HuH-7.5 (cell line): ENCODE measurements around the gene TMEM89.

Experiments
- DNase-seq: peaks from one replicate; pipeline ENCODE4 v3.0.0; 2011; ENCODE audit warnings: low spot score

The TMEM89 gene, protein sequence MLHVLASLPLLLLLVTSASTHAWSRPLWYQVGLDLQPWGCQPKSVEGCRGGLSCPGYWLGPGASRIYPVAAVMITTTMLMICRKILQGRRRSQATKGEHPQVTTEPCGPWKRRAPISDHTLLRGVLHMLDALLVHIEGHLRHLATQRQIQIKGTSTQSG

DNA sequence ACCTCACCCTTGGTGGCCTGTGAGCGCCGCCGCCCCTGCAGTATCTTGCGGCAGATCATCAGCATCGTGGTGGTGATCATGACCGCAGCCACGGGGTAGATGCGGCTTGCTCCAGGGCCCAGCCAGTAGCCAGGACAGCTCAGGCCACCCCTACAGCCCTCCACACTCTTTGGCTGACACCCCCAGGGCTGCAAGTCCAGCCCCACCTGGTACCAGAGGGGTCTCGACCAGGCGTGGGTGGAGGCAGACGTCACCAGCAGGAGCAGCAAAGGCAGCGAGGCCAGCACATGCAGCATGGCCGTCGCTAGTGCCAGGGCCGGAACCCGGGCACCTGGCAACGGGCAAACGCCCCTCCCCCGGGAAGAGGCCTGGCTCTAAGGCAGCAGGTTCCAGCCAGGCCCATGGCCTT is at the start of gene TMEM89:
TMEM89 (minus strand) TSS at position 309 of the 409 bp plus-strand sequence; CDS start at position 296, 13 bp downstream.
- DNase-seq = no peak

DNA sequence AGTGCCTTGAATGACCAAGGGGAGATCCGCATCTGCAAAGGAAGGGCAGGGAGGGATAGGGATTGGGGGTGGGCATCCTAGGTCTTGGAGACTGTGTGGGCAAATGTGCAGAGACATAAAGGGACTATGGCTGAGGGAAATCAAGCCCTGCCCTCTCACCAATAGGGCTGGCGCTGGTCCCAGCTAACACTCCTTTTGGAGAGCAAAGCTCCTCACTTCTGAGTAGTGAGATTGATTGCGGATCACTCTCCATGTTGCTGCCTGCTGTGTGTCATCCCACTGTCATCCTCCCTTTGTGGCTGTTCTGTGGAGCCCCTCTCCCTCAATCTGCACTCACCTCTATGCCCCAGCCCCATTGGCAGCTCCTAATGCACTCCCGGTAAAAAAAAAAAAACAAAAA is 43.4 kb upstream of the TMEM89 start:
- no peak for DNase-seq

DNA sequence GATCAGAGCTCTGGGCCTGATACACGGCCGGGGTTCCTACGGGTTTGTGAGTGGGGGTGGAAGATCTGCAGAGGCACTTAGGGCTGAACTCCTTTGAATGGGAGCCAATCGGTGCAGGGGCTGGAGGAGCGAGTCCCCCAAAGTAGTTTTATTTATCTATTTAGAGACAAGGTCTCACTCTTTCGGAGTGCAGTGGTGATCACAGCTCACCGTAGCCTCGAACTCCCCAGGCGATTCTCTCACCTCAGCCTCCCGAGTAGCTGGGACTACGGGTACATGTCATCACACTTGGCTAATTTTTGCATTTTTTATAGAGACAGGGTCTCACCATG is 42.7 kb upstream of the TMEM89 start:
- no peak for DNase-seq

DNA sequence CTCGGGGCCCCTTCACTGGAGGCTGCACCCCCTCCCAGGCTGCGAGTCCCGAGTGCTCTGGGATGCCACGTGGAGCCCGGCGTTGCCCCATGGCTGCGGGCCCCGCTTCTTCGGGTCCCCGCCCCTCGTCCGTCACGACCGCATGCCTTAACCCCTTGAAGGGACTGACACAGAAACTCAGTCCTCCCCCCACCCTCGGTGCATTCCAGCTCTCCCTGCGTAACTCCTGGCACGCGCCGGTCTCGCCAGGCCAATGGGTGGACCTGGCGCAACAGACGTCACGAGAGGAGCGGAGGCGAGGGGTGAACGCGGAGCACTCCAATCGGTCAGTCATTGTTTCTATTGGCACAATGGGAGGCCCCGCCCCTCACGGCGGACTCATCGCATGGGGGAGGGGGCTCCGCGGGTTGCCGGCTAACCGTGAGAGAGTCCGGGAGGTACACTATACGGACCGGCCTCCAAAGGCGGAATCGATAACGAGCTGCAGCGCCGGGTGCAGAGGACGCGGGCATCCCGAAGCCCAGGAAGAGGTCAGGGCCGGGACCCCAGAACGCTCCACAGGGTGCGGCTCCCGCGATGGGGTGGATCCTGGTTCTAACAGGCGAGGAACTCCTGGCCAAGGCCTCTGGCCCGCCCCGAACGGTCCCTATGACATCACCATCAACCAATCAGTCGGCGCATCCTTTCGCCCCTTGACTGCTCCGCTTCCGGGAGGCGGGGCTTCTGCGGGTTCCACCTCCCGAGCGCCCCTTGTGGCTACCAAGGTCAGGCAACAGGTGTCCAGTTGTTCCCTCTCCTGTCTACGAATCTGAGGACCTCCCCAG is 42.1 kb upstream of the TMEM89 start:
- peak; percentile 100 for DNase-seq

DNA sequence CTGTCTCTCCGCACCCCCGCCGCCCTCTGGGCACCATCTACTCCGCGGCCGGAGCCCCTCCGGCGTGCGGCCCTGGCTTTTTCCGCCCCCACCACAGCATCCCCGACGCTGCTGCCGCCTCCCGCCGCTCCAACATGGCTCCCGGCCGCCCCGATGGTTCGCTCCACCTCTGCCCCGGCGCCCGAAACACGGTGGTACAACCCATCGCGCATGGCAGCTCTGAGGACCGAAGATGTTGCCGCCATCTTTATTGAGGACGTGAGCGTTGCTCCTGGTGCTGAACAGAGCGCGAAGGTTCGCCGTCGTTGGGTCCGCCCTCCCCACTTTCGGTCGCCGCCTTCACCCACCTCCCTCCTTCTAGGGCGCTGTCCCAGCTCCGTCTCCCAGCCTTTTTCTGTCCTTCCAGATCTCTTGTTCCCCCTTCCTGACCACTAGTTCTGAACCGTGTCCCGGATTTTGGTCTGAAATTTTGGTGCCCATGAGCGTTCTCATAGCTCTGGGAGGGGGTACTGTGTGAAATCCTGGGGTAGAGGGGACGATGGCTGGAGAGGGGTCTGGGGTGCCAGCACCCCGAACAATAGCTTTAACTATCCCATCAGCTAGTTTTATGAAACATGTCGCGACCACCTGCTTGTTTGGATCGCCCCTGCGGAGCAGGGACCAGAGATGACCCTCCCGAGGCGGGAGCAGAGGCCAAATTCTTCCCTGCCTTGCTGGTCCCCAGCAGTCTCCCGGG is 41.4 kb upstream of the TMEM89 start, which contains the start of gene CELSR3:
CELSR3 (minus strand) TSS at position 134 of the 736 bp plus-strand sequence. CDS start 252 bp downstream, outside the sequence.
- DNase-seq = peak; percentile 75

DNA sequence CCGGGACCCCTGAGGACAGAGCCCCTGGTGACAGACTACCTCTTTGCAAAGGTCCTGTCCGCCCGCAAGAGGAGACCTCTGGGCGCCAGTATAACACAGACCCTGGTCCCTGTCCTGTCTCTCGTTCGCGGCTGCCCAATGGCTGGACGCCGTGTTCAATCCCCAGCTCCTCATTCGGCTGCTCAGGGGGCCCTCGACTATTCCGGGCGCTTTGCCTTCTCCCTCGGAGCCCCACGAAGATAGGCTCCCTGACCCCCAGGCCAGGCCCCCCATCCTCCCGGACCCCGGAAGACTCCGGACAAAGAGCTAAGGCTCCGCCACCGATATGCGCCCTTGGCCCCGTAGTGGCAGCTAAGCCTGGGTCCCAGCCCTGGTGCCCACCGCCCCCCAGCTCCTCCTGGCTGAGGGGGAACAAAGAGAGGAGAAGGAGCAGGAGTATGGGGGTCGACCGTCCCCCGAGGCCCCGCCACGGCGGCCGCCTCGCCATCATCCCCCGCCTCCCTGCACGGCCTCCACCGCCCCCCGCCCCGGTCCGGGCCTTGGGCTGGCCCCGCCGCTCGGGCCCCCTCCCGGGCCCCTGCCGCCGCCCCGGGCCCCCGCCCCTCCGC is 40.7 kb upstream of the TMEM89 start:
- DNase-seq = no peak

DNA sequence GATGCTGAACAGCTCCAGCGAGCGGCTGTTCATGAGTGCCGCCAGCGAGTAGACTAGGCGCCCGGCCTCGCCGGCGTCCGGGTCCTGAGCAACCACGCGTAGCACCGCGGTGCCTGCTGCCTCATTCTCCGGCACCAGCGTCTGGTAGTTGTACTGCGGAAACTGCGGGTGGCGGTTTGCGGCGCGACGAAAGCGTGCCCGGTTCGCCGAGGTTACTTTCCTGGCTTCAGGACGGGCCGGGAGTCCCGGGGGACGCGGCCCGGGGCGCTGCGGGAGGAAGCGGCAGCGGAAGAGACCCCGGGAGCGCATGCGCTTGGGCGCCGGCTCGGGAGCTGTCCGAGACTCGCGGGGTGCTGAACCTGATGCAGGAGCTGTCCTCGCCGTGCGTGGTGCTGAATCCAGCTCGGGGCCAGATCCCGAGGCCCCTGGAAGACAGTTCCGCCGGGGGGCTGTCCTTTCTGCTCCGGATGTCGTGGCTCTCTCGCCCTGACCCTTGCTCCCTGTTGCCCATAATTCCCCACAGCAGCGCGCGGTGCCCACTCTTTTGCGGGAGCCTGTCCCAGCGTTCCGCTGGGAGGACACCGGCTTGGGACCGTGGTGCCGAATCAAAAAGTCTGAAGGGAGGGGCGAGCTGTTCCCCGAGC is 40.1 kb upstream of the TMEM89 start:
- peak; percentile 96 for DNase-seq

DNA sequence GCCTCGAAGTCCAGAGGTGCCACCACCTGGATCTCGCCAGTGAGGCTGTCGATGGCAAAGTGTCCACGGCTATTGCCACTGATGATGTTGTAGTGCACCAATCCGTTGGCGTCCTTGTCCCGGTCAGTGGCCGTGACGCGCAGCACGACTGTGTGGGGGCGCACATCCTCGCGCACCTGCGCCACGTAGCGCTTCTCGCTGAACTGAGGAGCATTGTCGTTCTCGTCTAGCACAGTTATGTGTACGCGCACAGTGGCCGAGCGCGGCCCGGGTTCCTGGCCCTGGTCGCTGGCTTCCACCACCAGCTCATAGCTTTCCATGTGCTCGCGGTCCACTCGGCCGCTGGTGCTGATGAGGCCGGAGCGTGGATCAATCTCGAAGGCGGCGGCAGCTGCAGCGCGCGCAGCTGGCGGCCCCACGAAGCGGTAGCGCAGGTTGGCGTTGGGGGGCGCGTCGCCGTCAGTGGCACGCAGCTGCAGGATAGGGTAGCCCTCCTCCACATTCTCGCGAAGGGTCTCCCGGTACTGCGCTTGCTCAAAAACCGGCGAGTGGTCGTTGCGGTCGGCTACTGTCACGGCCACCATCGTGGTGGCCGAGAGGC is 39.3 kb upstream of the TMEM89 start:
- DNase-seq = no peak

DNA sequence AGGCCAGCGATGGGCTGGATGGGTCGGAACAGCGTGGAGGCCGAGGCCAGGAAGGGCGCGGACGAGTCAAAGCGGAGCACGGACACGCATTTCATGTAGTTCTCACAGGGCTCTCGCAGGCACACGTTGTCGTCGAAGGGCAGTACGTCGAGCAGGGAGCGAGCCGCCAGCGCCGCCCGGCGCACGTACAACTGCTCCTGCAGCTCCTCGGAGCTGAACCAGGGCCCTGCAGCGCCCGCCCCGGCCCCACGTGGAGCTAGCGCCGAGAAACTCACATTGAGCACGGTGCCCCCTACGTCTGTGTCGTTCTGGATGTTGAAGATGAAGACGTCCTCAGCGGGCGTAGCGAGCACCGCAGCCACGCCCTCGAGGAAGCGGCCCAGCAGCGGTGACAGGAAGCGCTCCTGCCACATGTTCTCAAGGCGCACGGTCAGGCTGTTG is 35.3 kb upstream of the TMEM89 start:
- no peak for DNase-seq

DNA sequence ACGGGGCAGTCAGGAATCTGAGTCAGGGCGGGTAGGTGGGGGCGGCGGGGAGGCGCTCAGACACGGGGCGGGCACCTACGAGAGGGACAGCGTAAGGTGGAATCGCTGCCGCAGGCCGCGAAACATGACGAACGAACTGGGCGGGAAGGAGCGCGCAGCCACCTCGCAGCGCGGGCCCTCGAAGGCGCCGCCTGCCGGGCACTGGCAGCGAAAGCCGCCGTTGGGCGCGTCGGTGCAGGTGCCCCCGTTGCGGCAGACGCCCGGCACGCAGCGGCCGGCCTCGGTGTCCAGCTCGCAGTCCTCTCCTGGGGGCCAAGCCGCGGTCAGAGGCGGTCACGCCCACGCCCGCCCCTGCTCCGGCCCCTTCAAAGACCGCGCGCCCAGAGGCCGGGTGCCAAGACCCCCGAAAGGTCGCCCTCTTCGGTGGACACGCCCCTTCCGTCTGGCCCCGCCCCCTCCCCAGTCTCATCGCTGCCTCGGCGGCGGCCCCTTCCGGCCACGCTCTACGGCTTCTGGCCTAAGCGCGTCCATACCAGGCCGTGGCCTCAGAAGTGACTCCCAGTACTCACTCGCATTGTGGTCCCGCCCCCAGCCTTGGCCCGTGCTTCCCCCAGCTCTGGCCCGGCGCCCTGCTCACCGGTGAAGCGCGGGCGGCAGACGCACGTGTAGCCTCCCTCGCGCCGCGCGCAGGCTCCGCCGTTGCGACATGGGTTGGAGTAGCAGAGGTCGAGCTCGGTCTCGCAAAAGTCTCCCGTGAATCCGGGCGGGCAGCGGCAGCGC is 34.7 kb upstream of the TMEM89 start:
- DNase-seq = peak; percentile 98

DNA sequence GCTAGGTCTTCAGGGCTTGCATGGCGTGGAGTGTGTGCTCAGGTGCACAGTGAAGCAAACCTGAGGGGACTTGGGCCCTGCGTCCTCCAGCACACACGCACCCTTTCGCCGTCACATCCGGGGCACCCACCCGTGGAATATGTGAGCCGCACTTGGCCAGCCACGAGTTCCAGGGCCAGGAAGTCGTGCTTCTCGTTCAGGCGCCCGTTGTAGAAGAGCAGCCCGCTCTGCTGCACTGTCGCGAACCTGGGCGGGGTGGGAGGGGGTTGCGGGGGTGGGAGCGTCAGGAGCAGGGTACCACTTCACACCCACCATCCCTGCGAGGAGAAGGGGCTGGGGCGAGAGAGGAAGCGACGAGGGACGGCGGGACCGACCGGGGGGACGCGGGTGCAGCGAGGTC is 34.0 kb upstream of the TMEM89 start:
- no peak for DNase-seq

DNA sequence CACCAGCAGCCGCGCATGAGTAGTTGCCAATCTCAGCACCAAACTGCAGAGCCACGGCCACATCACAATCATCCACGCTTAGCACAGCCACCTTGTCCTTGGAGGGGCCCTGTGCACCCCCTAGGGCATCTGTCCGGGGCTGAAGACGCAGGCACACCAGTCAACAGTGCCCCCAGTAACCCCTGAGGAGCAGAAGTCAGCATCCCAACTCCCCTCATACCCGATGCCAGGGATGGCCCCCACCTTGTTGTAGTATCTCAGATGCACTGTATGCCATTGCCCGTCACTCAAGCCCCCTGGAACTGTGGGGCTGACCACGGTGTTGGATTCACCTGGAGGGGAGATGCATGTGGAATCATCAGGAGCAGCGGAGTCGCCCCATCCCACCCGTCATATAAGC is 33.5 kb upstream of the TMEM89 start:
- no peak for DNase-seq

DNA sequence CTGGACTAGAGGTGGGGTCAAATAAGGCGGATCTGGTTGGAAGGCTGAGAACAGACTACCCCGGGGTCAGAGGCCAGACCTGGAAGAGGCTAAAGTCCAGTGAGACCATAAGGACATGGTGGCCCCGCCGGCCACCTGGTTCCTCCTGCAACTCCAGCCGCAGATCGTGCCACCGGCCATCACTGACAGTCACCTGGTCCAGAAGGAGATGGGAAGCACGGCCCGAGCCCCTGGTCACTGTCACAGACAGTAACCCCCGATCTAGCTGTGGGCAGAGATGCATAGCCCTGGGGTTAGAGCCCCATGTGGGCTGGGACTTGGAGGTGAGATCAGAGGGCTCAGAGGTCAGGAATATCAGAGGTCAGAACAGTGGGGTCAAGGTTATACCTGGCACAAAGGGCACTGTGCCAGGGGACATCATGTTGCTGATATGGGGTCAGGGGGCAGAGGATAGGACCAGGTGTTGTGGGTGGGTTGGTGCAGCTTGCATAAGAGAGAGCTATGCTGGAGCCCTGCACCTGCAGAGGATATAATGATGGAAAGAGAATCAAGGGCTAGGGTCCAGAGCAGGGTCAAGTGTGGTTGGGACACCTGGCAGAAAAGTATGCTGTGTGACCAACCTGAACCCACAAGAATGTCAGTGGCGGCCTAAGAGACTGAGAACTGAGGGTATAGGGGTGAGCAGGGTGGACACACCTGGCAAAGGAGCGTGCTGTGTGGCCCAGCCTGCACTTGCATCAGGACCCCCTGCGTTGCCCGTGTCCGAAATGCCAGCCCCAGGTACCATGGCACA is 31.6 kb upstream of the TMEM89 start:
- DNase-seq = no peak

DNA sequence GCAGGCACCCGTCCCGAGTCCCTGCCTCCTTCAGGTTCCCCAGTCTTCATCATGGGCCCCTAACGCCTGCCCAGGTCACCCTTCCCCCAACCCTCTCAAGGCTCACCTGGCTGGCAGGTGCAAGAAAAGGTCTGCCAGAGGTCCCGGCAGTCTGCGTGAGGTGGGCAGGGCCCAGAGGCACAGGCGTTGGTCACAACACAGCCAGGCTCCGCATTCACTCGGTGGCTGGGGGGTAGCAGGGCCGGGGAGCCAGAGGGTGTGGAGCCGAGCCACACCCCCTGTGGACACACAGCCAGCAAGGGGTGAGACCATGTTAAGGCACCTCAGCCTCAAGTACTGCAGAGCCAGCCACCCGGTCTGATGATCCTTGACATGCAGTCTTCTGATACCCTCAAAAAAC is 30.2 kb upstream of the TMEM89 start:
- no peak for DNase-seq

DNA sequence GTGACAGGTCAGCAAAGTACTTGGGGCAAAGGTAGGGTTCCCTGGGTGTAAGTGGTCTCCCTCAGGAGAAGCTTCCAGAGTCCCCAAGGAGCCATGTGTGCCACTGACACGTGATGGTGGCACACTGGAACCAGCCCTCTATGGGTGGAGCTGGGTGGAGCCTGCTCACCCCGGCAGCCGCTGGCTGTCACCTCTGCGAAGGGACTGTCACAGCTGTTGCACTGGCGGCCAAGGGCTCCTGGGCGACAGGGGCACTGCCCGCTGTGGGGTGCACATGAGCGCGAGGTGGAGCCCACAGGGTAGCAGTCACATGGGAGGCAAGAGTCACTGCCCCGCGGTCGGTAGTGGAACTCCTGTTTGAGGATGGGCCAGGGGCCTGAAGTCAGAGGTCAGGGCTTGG is 29.2 kb upstream of the TMEM89 start:
- DNase-seq = no peak

DNA sequence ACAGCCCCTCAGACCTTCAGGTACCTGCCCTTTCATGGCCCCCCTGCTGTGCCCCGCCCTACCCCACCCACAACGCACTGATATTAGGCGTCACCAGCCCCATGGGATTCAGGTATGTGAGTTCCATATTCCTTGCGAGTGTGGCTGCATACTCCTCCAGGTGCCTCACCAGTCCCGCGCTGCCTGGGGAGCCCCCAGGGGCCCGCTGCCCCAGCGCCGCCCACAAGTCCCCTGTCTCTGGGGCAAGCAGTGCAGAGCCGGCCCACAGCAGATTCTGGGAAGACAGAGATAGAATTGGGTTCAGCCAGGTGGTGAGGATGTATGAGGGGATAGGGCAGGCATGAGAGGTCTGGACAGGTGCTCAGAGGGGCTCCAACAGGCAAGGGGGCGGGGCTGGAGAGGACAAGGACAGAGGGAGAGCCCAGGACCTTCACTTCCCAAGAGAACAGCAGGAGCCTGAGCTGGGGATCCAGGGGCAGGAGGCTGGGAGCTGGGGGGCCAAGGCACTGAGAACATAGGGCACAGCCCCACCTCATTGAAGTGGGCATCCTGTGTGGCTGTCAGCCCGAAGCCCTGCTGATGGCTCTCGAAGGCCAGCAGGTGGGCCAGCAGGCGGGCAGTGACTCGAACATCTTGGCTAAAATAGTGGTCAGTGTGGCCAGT is 26.8 kb upstream of the TMEM89 start:
- no peak for DNase-seq

DNA sequence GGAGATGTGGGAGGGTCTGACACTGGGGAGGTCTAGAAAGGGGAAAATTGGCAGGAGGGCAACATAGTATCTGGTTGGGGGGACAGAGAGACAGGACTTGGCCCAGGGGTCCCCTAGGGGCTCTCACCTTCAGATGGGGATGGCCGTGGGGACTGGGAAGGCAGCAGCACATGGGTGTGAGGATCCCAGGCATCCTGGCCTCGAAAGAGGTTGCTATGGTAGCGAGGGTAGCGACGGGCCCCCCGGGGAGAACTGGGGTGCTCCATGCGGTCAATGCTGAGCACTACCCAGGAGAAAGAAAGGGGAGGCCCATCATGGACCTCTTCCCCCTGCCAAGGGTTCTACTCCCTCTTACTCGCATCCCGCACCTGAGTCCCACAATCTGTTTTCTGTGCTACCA is 26.1 kb upstream of the TMEM89 start:
- DNase-seq = no peak

DNA sequence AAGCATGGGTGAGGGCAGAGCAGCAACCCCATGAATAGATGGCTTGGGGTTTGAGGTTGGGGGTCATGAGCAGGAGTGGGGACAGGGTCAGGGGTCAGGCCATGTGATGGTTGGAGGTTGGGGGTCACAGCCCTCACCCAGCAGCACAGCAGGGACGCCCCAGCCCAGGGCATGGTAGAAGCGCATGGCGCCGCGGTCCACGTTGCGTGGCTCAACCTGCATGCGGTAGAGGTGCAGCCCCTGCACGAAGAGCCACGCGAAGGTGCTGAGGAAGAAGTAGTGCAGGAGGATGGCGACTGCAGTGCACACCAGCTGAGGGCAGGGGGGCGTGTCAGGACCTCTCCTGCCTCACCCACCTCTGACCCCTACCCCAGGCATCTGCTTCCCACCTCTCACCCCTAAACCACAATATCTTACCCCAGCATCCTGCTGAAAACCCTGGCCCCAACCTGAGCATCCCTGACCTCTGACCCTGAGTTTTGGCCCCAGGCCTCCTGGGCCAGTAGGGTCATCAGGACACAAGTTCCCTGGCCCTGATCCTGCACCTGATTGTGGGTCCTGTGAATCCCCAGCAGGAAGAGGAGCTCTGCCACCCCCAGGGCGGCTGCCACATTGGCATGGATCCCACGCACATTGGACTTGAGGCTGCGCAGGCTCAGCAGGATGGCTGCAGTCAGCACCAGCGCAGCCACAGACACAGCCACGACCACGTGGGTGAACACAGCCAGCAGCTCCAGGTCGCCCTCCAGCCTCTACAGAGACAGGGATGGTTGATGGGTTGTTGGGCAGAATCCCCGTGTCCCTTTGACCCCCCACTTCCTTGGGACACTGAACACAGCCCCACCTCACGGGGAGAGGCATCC is 23.6 kb upstream of the TMEM89 start:
- no peak for DNase-seq

DNA sequence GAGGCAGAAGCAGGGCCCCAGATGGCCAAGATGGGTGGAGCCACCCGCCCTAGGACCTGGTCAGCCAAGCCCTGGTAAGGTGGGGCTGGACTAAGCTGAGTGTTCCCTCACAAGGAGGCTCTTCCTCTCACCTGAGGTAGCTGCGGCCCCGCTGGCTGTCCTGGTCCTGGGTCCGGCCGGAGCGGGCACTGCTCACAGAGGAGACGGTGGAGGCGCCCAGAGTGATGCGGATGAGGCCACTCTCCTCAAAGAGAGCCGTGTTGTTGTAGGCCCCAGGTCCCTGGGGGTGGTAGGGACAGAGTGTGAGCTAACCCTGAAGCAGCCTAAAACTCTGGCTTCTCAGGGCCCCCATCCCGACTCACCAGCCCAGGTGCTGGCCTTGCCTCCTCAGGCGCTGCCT is 21.0 kb upstream of the TMEM89 start:
- no peak for DNase-seq
